GM18907 (cell line): ENCODE data around the gene PHKA2.

Experiments used
- ATAC-seq: cut with Tn5 transposase; IDR thresholded peaks from one replicate; pipeline ENCODE4 v1.9.1; 2021; ENCODE audit warnings: mild to moderate bottlenecking, moderate library complexity; ENCODE audit not compliant: unreplicated experiment

Gene PHKA2

DNA sequence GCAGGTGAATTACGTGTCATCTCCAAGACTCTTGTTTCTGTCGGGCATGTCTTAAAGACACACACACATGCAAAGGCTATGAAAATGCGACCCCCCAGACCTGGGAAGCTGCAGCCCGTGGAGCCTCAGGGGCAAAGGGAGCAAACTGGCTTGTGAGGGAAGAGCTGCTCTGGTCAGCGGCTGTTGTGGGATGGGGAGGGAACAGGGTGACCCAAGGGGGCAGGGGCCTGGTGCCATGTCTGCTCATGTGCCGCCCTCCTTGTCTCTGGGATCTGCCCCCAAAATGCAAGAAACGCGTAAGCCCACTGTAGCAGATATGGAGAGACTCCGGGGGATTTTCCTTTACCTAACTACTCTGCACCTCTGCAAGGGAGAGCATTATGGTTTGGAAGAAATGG lies 92.4 kb downstream of the PHKA2 start:
- no peak for ATAC-seq

DNA sequence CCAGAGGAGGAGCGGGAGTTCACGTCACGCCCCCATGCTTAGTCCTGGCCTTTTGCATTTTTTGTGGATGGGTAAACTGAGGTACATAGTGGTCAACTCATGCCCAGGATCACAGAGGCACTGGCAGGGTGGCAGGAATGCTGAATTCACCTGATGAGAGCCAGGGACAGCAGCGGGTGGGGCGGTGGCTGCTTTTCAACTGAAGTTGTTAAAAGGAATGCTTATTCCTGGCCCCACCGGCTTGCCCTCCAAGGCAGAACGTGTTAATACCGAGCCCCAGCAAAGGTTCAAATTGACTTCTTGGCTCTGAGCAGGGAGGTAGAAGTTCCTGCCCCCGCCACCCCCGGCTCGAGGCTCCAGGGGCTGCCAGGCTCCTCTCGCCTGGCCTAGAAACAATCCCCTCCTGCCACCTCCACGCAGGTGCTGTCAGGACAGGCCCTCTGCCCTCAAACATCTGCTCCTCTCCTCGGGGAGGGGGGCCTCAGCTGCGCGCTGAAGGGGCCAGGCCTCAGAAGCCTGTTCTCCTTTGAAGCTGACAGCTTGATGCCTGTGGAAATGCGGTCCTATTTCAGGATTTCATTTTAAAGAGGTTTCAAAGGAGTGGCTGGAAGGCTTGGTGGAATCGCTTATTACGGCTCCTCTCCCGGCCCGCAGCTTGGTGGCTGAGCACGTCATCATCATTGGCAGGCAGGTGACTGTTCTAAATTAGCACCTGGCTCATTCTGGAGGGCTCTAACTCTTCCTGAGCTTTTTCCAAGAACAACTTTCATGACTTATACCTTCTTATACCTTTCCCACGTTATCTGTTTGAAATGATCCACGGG lies 93.0 kb downstream of the PHKA2 start:
- no peak for ATAC-seq

GRCh38 chrX:18890049-18890381 lies 93.9 kb downstream of the PHKA2 start:
- ATAC-seq = no peak

- ATAC-seq = no peak
Observed at GRCh38 chrX:18889346-18890048, 94.4 kb downstream of the PHKA2 start.

GRCh38 chrX:18888281-18888680 lies 95.6 kb downstream of the PHKA2 start:
- ATAC-seq = no peak

- no peak for ATAC-seq
Observed at GRCh38 chrX:18887825-18888212, 96.1 kb downstream of the PHKA2 start.

GRCh38 chrX:18887177-18887824 lies 96.6 kb downstream of the PHKA2 start:
- ATAC-seq = no peak

DNA sequence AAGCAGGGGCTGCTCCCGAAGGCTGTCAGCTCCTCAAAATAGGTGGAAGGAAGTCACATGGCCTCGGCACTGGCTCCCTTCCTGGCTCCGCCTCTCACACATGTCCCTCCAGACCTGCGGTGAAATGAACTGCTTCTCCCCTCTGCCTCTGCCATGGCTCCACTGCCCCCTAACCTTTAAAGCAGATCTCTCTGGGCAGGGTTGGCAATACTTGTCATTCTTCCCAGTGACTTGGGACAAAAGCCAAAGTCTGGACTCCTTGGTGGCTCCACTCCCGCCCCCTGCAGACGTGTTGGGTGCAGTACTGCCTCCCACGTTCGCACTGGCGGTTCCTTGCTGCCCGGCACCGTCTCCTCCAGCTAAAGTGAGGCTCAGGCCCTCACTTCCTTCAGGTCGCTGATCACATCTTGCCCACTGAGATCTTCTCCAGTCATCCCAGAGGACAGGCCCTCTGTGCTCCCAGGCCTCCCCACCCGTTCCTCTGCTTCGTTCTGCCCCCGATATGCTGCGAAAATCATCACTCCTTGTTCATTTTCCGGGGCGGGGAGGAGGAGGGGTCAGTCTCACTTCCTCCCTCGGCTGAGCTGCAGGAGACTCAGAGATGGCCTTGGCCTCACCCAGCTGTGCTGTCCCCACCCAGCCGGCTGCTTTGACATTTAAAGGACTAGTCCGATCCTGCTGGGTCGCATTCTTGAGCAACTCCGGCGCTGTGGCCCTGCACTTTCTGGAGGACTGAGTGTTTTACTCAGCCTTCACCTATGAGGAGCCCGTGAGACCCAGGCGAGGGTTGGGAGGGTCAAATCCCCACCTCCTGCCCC lies 97.4 kb downstream of the PHKA2 start:
- peak; percentile 74 for ATAC-seq

DNA sequence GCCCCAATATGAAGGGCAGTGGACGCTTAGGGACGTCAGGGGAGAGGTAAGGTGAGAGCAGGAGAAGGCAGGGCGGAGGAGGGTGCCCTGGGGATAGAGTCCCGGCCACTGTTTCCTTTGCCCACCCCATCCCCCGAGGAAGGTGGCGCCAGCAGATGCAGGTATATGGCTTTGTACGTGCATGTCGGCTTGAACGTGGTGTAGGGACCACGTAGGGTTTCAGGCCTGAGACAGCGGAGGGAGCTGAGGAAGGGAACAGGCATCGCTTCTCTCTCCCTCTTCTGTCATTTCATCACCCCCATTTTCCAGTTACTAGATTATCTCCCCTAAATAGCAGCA lies 97.9 kb downstream of the PHKA2 start:
- peak; percentile 31 for ATAC-seq

DNA sequence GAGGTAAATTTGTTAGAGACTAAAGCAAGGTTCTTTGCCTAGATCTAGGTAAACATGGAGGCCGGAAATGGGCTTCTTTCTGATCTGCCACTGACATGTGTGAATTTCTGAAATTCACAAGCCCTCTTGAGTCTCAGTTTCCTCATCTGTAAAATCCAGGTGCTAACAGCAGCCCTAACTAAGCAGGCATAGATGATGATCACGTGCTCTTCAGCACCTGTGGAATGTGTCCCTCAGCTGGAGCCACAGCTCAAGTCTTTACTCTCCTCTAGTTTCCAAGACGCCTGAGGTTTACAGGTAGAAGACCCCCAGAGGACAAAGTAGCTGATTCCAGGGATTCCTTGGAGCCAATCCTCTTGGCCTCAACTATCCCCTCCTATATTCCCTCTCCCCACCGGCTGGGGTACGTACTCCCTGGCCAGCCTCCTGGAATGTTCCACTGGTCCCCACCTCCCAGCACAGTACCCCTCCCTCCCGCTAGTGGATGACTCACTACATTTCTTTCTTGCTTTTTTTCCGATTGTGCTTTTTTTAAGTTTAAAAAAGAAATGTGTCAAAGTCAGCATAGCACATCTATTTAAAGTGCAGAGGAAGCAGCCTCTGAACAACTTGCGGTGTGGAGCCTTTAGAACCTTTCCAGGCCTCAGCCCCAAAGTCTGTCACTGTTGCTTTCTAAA lies 98.4 kb downstream of the PHKA2 start:
- peak; percentile 8 for ATAC-seq

GRCh38 chrX:18884916-18885315 lies 99.0 kb downstream of the PHKA2 start:
- no peak for ATAC-seq

DNA sequence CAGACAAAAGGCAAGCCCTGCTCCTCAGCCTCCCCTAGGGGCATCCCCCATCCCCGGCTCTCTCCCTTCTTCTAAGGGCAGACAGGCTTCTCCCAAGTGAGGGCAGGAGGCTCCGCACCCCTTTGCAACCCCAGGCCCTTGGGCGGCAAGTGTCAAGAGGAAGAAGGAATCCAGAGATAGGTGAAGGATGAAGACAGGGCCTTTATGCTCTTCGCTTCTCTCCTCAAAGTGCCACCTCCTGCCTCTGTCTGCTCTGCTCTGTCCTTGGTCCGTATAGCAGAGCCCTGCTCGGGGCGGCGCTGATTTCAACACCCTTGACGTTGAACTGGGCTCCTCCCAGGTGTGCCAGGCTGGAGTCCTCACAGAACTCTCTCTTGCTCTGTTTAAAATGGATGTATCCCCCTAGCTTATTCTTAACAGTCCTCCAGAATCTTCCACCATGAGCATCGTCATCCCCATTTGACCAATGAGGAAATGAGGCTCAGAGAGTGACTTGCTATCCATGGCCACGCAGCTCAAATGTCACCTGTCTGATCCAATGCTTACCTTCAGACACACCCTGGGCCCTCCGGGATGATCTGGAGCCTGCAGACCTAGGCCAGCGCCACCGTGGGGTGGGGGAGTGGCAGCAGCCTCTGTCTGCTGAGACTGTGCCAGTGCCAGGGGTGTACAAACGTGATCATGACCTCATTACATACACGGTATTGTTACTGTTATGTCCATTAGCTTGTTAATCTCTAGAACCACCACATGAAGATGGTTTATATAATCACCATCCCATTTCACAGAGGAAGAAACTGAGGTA lies 99.8 kb downstream of the PHKA2 start:
- ATAC-seq = no peak

DNA sequence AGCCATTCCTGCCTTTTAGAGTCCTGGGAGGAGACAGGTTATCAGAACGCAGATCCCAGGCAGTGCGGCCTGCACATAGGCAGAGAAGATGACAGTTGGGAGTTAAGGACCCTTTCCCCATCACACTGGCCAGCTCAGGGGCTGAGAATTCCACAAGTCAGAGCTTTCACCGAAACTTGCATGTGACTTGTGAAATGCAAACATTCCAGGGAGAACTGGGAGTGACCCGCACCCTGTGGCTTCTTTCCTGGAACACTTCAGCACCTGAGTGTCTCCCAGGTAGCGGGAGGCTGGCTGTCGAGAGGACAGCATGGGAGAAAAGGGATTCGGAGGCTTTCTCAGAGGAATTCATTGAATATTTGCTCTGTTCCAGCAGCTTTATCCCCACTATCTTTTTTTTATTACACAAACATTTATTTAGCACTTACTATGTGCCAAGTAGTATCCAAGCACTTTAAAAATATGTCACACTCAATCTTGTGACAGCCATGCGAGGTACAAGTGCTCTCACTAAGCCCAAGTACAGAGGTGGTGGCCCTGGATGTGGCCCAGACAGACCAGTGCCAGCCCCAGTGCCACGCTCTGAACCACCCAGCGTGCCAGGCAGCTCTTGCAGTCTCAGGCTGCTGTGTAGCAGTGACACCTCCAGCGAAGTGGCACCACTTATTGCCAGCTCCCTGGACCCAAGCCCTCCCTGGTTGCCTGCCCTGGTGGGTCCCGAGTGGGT lies 100.5 kb downstream of the PHKA2 start:
- no peak for ATAC-seq

DNA sequence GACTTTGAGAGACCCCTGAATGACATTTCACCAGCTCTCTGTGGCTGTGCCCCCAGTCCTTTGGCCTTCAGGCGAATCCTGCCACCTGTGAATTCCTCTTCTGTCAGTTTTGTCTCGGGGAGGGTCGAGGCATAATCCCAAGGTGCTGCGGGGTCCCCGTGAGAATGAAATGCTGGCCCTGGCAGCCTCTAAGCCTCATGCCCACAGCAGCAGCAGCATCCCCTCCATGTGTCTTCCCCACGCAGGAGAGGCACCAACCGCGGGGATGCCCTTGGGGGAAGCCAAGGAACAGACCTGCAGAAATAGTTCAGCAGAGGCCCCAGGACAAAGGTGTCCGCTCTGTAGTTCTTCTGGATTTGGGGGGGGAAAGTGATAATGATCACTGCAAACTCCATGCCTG lies 104.8 kb downstream of the PHKA2 start:
- ATAC-seq = no peak

- ATAC-seq = no peak
Observed at GRCh38 chrX:18877469-18877868, 106.4 kb downstream of the PHKA2 start.

DNA sequence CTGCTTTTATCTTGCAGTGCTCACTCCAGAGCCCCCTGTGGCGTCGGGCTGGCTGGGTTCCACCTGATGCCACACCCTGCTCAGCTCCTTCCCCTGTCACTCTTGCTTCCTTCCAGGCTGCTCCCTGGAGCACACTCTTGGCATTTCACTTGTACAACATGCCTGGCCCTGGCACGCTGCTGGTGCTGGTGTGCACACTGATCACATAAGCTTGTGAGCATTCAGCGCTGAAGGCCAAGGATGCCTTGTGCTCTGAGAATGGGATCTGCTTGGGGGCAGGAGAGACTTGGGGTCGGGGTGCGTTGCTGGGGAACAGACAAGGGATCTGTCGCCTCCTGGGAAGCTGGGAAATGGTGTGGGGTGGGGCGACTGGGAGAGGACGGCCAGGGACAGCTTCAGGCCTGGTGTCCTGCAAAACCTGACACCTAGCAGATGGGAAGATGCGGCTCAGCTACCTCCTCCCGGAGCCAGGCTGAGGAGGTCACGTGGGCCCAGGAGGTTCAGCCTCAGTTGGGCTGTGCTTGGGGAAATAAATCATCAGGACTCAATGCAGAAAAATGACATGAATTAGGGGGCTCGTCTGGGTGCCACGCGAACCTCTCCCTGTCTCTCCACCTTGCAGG lies 108.5 kb downstream of the PHKA2 start:
- ATAC-seq = no peak

GRCh38 chrX:18874560-18875255 lies 109.2 kb downstream of the PHKA2 start:
- no peak for ATAC-seq

- no peak for ATAC-seq
Observed at GRCh38 chrX:18873836-18874235, 110.1 kb downstream of the PHKA2 start.
